GM10266 (cell line): ENCODE results near the gene MED27.

Experiments used
- DNase-seq: peaks from one replicate; pipeline ENCODE4 v3.0.0; 2012; ENCODE audit errors: extremely low spot score
- TF ChIP-seq, protein P1 (sequence below): IDR thresholded peaks from 2 replicates; pipeline ENCODE4 v1.5.1; 2012; ENCODE audit warnings: mild to moderate bottlenecking, low read depth; ENCODE audit not compliant: control insufficient read depth, insufficient read depth; ENCODE audit errors: missing control alignments

MED27 gene

DNA sequence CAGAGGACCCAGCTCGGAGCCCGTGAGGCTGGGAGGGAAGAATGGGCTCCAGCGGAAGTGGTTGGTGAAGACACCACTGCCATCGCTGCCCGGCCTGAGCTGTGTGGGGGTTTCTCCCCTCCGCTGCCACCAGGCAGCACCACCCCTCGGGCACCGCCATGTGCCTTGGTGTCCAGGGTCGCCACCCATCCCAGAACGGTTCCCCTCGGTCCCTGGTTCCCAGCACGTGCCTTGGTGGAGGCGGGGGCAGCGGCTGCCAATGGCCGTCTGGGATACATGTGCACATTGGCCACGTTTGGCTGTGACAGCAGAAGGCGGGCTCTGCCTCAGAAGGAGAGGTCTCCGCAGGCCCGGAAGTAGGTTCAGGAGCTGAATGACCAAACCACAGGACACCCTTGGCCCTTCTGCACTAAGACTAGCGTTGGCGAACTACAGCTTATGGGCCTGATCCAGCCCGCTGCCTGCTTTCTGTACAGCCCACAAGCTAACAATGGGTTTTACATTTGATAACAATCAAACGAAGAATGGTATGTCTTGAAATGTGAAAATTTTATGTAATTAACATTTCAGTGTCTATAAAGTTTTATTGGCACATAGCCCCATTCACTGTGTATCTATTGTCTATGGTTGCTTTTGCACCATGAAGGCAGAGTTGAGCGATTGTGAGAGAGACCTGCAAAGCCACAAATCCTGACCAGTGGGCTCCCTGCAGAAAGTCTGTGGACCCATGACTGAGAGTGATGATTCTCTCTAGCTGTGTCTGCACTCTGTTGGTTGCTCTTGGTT, 248.1 kb downstream of the MED27 start:
- TF ChIP-seq, protein P1, sequence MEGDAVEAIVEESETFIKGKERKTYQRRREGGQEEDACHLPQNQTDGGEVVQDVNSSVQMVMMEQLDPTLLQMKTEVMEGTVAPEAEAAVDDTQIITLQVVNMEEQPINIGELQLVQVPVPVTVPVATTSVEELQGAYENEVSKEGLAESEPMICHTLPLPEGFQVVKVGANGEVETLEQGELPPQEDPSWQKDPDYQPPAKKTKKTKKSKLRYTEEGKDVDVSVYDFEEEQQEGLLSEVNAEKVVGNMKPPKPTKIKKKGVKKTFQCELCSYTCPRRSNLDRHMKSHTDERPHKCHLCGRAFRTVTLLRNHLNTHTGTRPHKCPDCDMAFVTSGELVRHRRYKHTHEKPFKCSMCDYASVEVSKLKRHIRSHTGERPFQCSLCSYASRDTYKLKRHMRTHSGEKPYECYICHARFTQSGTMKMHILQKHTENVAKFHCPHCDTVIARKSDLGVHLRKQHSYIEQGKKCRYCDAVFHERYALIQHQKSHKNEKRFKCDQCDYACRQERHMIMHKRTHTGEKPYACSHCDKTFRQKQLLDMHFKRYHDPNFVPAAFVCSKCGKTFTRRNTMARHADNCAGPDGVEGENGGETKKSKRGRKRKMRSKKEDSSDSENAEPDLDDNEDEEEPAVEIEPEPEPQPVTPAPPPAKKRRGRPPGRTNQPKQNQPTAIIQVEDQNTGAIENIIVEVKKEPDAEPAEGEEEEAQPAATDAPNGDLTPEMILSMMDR = no peak
- DNase-seq = no peak

DNA sequence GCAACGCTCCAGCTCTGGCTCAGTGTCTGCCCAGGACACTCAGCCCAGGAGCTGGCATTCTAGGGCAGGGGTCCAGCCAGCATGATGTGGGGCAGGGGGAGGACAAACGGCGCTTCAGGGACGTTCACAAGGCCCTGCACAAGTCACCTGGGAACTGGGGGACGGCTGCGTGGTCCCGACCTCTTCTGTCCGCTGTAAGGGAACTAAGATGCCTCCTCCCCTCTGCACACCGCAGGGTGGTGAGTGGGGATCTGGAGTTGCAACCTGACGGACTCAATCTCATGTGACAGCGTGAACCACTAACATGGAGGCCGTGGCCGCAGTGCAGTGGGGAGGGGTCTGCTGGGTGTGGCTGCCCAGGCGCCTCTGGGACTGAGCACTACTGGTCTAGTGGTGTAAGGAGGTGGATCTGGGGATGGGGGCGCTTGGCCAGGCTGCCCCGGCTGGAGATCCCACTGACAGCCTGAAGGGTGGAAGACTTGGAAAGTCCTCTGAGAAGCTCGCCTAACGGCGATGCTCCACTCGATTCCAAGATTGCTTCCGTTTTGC, 251.8 kb downstream of the MED27 start:
- TF ChIP-seq, protein P1 = no peak
- no peak for DNase-seq

GRCh38 chr9:131826966-131827525, 252.6 kb downstream of the MED27 start:
- TF ChIP-seq, protein P1 = no peak
- no peak for DNase-seq

- DNase-seq = no peak
- TF ChIP-seq, protein P1 = no peak
Observed at GRCh38 chr9:131826053-131826452, 253.6 kb downstream of the MED27 start.

DNA sequence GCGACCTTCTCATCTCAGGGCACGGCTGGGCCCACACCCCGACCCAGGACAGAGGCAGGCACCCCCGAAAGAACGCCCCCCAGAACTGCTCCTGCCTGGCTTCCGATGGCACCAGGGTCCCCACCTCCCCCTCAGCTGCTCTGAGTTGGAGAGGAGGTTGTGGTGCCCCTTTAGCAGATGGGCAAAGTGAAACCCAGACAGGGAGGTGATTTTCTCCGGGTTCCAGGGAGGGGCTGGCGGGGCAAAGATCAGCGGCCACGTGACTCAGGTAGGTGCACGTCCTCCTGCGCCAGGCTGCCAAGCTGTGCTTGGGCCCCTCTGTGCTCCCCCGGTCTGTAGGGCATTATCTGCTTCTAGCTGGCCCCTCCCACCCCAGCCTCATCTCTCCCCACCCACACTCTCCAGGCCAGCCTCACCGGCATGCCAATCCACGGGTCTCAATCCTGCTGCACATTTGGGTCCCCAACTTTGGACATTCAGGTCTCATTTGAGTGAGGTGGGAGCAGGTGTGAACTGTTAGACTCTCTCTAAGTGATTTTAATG, 254.6 kb downstream of the MED27 start:
- TF ChIP-seq, protein P1 = no peak
- DNase-seq = no peak

DNA sequence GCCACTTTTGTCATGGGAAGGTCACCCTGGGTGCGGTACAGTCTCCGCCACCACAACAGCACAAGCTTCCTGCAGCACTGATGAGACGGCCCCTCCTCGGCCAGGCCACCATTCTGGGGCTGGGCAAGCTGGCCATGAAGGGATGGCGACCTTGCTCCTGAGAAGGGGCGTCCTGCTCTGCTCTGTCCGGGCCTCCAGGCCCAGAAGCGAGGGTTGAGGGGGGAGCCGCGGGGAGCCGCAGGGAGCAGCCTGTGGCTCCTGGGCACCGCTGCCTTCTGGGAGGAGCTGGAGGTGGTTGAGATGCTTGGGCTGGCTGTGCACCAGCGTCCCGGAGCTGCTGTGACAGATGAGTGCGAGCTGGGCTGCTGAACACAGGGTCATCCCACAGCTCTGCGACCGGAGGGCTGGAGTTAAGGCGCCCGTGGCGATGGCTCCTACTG, 255.5 kb downstream of the MED27 start:
- DNase-seq = no peak
- TF ChIP-seq, protein P1 = no peak
